ENCODE results near the gene MEF2A.

The MEF2A gene

DNA sequence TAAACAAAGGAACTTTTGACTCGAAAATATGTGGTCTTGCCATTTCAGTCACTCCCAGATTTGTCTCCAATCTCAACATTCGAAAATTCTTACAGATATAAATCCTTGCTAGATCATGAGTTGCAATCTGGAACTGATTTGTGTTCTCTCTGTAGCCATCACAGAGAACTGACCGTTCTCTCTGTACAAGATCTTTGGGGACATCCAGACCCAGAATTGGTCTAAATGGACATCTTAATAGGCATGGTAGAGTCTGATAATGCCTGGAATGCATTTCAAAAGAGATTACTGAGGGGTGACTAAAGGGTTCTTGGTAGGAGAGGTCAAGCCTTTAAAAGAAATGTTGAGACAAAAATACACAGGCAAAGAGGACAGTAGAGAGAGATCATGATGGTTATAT is 7.2 kb upstream of the MEF2A start:
- ATAC-seq, result no peak
- TF ChIP-seq GLIS3 (CRISPR knock-in tag; IDR thresholded peaks at IDR 0.05) (no peak), PPARA (CRISPR knock-in tag; IDR thresholded peaks at IDR 0.05; ENCODE audit: borderline replicate concordance) (no peak), ZNF565 (CRISPR knock-in tag; conservative IDR thresholded peaks at IDR 0.05; ENCODE audit: low read depth) (no peak), SNAI2 (CRISPR knock-in tag; IDR thresholded peaks at IDR 0.05) (no peak)
- TF ChIP-seq, protein P1, sequence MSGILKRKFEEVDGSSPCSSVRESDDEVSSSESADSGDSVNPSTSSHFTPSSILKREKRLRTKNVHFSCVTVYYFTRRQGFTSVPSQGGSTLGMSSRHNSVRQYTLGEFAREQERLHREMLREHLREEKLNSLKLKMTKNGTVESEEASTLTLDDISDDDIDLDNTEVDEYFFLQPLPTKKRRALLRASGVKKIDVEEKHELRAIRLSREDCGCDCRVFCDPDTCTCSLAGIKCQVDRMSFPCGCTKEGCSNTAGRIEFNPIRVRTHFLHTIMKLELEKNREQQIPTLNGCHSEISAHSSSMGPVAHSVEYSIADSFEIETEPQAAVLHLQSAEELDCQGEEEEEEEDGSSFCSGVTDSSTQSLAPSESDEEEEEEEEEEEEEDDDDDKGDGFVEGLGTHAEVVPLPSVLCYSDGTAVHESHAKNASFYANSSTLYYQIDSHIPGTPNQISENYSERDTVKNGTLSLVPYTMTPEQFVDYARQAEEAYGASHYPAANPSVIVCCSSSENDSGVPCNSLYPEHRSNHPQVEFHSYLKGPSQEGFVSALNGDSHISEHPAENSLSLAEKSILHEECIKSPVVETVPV (CRISPR knock-in tag; IDR thresholded peaks at IDR 0.05), result no peak

DNA sequence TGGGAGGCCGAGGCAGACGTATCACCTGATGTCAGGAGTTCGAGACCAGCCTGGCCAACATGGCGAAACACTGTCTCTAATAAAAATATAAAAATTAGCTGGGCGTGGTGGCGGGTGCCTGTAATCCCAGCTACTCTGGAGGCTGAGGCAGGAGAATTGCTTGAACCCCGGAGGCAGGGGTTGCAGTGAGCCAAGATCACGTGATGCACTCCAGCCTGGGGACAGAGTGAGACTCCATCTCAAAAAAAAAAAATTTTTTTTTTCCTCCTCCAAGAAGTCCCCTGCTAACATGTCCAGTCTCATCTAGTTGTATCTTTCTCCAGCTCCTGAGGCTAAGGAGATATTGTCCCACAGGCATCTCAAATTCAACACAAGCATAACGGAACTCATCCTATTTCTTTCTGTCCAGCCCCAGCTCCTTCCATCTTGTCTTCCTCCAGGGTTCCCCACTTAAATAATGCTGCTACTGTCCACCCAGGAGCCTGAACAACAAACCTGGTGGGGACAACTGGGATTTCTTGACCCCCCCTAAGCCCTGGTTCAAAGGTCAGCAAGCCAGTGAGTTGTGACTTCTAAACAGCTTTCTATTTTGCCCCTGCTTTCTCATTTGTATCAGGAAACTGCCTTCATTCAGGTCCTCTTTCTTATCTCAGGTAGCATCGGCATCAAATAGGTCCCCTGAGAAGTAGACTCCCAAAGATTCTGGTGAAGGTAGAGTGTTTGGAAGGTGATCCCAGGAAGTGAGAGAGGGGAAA is 4.1 kb upstream of the MEF2A start:
- ATAC-seq, result no peak
- no peak for TF ChIP-seq BACH2 (CRISPR knock-in tag; IDR thresholded peaks at IDR 0.05; ENCODE audit: borderline replicate concordance)
- no peak for TF ChIP-seq TOX (CRISPR knock-in tag; IDR thresholded peaks at IDR 0.05; ENCODE audit: borderline replicate concordance)
- TF ChIP-seq ARNTL (CRISPR knock-in tag; IDR thresholded peaks at IDR 0.05; ENCODE audit: borderline replicate concordance, low read depth), result no peak
- no peak for TF ChIP-seq ISL1 (CRISPR knock-in tag; IDR thresholded peaks at IDR 0.05)

DNA sequence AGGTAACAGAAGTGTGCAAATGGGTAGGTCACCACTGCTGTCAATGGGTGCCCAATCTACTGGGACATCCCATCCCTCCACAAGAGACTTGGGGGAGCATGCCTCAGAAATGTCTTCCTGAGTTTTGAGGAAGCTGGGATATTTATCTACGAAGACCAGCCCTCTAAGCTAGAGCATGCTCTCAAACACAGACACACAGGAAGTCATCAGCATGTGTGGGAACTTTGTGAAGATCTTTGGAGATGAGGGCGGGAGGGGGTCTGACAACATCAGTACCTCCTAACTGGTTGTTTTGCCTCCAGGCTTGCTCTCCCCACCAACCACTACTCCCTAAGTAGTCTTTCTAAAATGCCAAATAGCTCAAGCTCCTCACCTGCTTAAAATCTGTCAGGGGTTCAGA is 3.5 kb upstream of the MEF2A start:
- ATAC-seq, result no peak
- TF ChIP-seq, protein P2, sequence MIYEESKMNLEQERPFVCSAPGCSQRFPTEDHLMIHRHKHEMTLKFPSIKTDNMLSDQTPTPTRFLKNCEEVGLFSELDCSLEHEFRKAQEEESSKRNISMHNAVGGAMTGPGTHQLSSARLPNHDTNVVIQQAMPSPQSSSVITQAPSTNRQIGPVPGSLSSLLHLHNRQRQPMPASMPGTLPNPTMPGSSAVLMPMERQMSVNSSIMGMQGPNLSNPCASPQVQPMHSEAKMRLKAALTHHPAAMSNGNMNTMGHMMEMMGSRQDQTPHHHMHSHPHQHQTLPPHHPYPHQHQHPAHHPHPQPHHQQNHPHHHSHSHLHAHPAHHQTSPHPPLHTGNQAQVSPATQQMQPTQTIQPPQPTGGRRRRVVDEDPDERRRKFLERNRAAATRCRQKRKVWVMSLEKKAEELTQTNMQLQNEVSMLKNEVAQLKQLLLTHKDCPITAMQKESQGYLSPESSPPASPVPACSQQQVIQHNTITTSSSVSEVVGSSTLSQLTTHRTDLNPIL (CRISPR knock-in tag; IDR thresholded peaks at IDR 0.05; ENCODE audit: low read depth), result no peak
- TF ChIP-seq ESRRG (CRISPR knock-in tag; IDR thresholded peaks at IDR 0.05), result no peak
- no peak for TF ChIP-seq TOX (CRISPR knock-in tag; IDR thresholded peaks at IDR 0.05; ENCODE audit: borderline replicate concordance)
- TF ChIP-seq ZFP3 (CRISPR knock-in tag; IDR thresholded peaks at IDR 0.05), result no peak
- TF ChIP-seq GLIS3 (CRISPR knock-in tag; IDR thresholded peaks at IDR 0.05), result no peak
- TF ChIP-seq ZNF8 (CRISPR knock-in tag; IDR thresholded peaks at IDR 0.05), result no peak
- no peak for TF ChIP-seq PPARA (CRISPR knock-in tag; IDR thresholded peaks at IDR 0.05; ENCODE audit: borderline replicate concordance)
- no peak for TF ChIP-seq ZFP30 (CRISPR knock-in tag; IDR thresholded peaks at IDR 0.05)
- no peak for TF ChIP-seq ZC3H10 (CRISPR knock-in tag; IDR thresholded peaks at IDR 0.05)
- no peak for TF ChIP-seq OSR1 (CRISPR knock-in tag; IDR thresholded peaks at IDR 0.05)
- TF ChIP-seq, protein P3, sequence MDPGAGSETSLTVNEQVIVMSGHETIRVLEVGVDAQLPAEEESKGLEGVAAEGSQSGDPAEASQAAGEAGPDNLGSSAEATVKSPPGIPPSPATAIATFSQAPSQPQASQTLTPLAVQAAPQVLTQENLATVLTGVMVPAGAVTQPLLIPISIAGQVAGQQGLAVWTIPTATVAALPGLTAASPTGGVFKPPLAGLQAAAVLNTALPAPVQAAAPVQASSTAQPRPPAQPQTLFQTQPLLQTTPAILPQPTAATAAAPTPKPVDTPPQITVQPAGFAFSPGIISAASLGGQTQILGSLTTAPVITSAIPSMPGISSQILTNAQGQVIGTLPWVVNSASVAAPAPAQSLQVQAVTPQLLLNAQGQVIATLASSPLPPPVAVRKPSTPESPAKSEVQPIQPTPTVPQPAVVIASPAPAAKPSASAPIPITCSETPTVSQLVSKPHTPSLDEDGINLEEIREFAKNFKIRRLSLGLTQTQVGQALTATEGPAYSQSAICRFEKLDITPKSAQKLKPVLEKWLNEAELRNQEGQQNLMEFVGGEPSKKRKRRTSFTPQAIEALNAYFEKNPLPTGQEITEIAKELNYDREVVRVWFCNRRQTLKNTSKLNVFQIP (CRISPR knock-in tag; IDR thresholded peaks at IDR 0.05; ENCODE audit: borderline replicate concordance, low read depth), result no peak

DNA sequence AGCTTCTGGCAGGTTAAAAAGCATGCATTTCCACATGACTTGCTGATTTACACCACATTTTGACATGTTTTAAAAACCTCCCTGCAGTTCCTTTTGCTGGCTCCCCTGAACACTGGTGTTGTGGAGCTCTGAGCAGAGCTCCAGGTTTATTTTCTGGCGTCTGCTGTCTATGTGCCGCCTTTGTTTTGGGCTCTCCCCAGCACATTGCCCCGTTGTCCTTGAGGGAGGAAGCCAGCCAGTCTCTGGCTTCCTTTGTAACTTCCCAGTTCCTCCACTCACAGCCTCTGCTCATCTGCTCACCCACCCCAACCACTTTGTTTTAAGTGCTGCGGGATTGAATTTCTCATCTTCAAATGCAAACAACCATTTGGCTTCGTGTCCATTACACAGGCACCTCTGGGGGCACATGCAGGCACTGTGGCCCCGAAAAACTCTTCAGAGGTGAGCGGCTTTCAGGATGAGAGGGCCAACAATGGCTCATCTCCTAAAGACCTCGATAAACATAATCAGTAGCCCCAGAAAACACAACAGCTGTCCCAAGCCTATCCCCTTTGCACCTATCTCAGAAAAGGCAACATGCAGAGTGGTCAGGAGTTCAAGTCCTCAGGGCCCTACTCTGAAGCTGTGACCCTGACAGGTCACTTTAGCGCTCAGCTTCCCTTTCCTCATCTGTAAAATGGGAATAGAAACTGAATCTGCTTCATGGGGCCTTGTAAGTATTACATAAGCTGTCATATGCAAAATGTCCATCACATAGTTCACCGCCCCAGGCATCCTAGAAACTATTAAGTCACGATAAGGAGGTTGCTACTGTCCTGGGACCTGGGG is 1.3 kb upstream of the MEF2A start:
- TF ChIP-seq, protein P3 (CRISPR knock-in tag; IDR thresholded peaks at IDR 0.05; ENCODE audit: borderline replicate concordance, low read depth), result no peak
- TF ChIP-seq ZNF565 (CRISPR knock-in tag; conservative IDR thresholded peaks at IDR 0.05; ENCODE audit: low read depth) (no peak), ISL1 (CRISPR knock-in tag; IDR thresholded peaks at IDR 0.05) (no peak), TOX (CRISPR knock-in tag; IDR thresholded peaks at IDR 0.05; ENCODE audit: borderline replicate concordance) (no peak), CSDC2 (CRISPR knock-in tag; IDR thresholded peaks at IDR 0.05) (no peak), BACH2 (CRISPR knock-in tag; IDR thresholded peaks at IDR 0.05; ENCODE audit: borderline replicate concordance) (no peak)
- TF ChIP-seq, protein P4, sequence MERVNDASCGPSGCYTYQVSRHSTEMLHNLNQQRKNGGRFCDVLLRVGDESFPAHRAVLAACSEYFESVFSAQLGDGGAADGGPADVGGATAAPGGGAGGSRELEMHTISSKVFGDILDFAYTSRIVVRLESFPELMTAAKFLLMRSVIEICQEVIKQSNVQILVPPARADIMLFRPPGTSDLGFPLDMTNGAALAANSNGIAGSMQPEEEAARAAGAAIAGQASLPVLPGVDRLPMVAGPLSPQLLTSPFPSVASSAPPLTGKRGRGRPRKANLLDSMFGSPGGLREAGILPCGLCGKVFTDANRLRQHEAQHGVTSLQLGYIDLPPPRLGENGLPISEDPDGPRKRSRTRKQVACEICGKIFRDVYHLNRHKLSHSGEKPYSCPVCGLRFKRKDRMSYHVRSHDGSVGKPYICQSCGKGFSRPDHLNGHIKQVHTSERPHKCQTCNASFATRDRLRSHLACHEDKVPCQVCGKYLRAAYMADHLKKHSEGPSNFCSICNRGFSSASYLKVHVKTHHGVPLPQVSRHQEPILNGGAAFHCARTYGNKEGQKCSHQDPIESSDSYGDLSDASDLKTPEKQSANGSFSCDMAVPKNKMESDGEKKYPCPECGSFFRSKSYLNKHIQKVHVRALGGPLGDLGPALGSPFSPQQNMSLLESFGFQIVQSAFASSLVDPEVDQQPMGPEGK (CRISPR knock-in tag; IDR thresholded peaks at IDR 0.05; ENCODE audit: borderline replicate concordance), result no peak
- TF ChIP-seq, protein P1 (CRISPR knock-in tag; IDR thresholded peaks at IDR 0.05), result no peak
- ATAC-seq, result no peak
